Panc1 (cell line): Measurements from ENCODE around the gene CD44. TPM values are rescaled to one million over a fixed set of nuclear protein-coding genes. Genes with fewer than 3 reads are reported as not detected.

ENCODE experiments used
- ATAC-seq: fragments of 200-7000 bp; cut with Tn5 transposase; 2 replicates; pipeline ENCODE4 v1.9.1; 2020; ENCODE audit warnings: mild to moderate bottlenecking, moderate library complexity
- BruUV-seq: library from RNA; stranded (reverse); fragments of 400-500 nt; replicated peaks from 2 replicates; lab custom pipeline; 2021; lab: Mats Ljungman, UMichigan
- CTCF ChIA-PET: fragments of 300-600 bp; sonication (Branson Sonifier 250); formaldehyde crosslinking; loops from one replicate; lab custom pipeline; 2022; ENCODE audit warnings: antibody characterized with exemption; lab: Charles Lee
- POLR2A ChIA-PET: fragments of 300-600 bp; sonication (Branson Sonifier 250); formaldehyde crosslinking; loops from one replicate; lab custom pipeline; 2022; ENCODE audit warnings: antibody characterized with exemption; lab: Charles Lee
- DNase-seq: peaks from one replicate; pipeline ENCODE4 v3.0.0-alpha.2; 2010; ENCODE audit warnings: low read depth, low spot score
- H3K27ac ChIP-seq: 2 replicates; pipeline ENCODE4 v1.5.1; 2011; ENCODE audit warnings: mild to moderate bottlenecking, low read length, inconsistent platforms
- H3K27me3 ChIP-seq: fragments of 200-500 bp; sonication (Bioruptor generic); 2 replicates; pipeline ENCODE4 v1.6.0; 2014; ENCODE audit warnings: low read length, inconsistent platforms; ENCODE audit not compliant: control insufficient read depth, insufficient read depth
- H3K36me3 ChIP-seq: fragments of 200-500 bp; sonication (Bioruptor generic); 2 replicates; pipeline ENCODE4 v1.5.1; 2014; ENCODE audit warnings: inconsistent platforms, mild to moderate bottlenecking, low read length, moderate library complexity; ENCODE audit not compliant: control insufficient read depth, insufficient read depth
- H3K4me1 ChIP-seq: 2 replicates; pipeline ENCODE4 v1.5.1; 2011; ENCODE audit warnings: inconsistent platforms, mild to moderate bottlenecking, low read length, moderate library complexity; ENCODE audit not compliant: control insufficient read depth, insufficient read depth
- H3K4me3 ChIP-seq, 2 experiments: 2 replicates each; pipeline ENCODE4 v1.5.1; 2011 to 2012; ENCODE audit warnings: low read depth in 2 of 2, low read length in 2 of 2, mild to moderate bottlenecking in 2 of 2, inconsistent platforms in 1 of 2, moderate library complexity in 1 of 2
- H3K9me3 ChIP-seq: fragments of 200-500 bp; sonication (Bioruptor generic); 2 replicates; pipeline ENCODE4 v1.5.1; 2014; ENCODE audit warnings: low read depth, mild to moderate bottlenecking, inconsistent platforms, low read length, moderate library complexity; ENCODE audit not compliant: control insufficient read depth, insufficient read depth
- POLR2AphosphoS5 ChIP-seq: IDR thresholded peaks from 2 replicates; pipeline ENCODE4 v1.6.1; 2012; ENCODE audit warnings: mild to moderate bottlenecking, low read depth, low read length, moderate library complexity
- SIN3A ChIP-seq: IDR thresholded peaks from 2 replicates; pipeline ENCODE4 v1.6.1; 2012; ENCODE audit warnings: low read depth, mild to moderate bottlenecking, low read length, moderate library complexity, borderline replicate concordance; ENCODE audit not compliant: insufficient read depth
- TCF7L2 ChIP-seq: IDR thresholded peaks from 2 replicates; pipeline ENCODE4 v1.6.1; 2011; ENCODE audit warnings: mild to moderate bottlenecking, low read depth, low read length, inconsistent platforms
- in situ Hi-C: cut with HindIII; loops from 2 replicates; pipeline ENCODE4 v1.10.0; 2016; ENCODE audit warnings: low sequenced_read_pairs, low pct_unique_long_range_greater_than_20kb
- intact Hi-C: fragments of 100-400 bp; cut with micrococcal nuclease; formaldehyde crosslinking; loops from one replicate; pipeline ENCODE4 v1.10.0; 2022; ENCODE audit not compliant: unreplicated experiment
- total RNA-seq: library from RNA; stranded (reverse); gene quantifications from one replicate; pipeline ENCODE4 v1.2.1, GENCODE V29; 2021; ENCODE audit not compliant: unreplicated experiment
- TF ChIP-seq, protein P1 (sequence below), 2 experiments: IDR thresholded peaks; 2 replicates each; pipeline ENCODE4 v1.6.1; 2011 to 2012; ENCODE audit warnings: low read depth in 2 of 2, control low read depth in 1 of 2, low read length in 1 of 2, mild to moderate bottlenecking in 1 of 2, moderate library complexity in 1 of 2; ENCODE audit not compliant: insufficient read depth in 1 of 2
- TF ChIP-seq, protein P2 (sequence below): fragments of 450-650 bp; IDR thresholded peaks from 2 replicates; pipeline ENCODE4 v1.5.1; 2017; ENCODE audit warnings: mild to moderate bottlenecking

CD44 gene
- total RNA-seq, 1 experiment from 2014 or later = 1,819 TPM

DNA sequence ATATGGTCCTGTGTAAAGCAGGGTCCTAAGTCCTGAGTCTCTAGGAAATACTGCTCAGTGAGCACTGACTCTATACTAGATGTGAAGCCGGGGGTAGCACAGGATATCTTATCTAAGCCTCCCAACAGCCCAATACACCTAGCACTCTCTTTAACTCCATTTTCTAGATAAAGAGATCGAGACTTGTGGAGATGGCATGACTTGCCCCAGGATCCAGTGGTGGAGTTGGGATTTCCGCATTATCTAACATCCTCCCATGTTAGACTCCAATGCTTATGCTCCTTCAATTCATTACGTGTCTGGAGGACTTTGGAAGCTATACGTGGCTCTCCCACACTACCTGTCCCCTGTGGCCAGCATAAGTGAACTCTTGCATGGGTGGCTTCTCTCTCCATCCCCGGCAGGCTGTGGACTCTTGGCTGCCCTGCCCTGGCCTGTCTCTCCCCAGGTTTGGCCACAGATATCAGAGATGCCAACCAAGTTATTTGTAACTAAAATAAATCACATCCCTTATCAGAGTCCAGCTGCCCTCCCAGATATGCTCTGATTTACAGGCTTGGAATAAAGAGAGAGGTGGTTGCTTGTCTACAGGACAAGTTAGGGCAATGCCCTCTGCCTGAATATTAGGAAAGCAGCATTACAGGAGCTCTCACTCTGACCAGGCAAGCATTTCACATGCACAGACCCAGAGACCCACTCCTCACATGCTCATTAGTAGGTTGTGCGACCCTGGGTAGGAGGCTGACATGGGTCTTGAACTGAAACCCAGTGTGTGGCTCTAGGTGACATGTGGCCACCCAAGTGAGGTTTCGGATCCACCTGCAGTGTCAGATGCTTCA is 4.5 kb downstream of the CD44 start:
- TF ChIP-seq, protein P1, sequence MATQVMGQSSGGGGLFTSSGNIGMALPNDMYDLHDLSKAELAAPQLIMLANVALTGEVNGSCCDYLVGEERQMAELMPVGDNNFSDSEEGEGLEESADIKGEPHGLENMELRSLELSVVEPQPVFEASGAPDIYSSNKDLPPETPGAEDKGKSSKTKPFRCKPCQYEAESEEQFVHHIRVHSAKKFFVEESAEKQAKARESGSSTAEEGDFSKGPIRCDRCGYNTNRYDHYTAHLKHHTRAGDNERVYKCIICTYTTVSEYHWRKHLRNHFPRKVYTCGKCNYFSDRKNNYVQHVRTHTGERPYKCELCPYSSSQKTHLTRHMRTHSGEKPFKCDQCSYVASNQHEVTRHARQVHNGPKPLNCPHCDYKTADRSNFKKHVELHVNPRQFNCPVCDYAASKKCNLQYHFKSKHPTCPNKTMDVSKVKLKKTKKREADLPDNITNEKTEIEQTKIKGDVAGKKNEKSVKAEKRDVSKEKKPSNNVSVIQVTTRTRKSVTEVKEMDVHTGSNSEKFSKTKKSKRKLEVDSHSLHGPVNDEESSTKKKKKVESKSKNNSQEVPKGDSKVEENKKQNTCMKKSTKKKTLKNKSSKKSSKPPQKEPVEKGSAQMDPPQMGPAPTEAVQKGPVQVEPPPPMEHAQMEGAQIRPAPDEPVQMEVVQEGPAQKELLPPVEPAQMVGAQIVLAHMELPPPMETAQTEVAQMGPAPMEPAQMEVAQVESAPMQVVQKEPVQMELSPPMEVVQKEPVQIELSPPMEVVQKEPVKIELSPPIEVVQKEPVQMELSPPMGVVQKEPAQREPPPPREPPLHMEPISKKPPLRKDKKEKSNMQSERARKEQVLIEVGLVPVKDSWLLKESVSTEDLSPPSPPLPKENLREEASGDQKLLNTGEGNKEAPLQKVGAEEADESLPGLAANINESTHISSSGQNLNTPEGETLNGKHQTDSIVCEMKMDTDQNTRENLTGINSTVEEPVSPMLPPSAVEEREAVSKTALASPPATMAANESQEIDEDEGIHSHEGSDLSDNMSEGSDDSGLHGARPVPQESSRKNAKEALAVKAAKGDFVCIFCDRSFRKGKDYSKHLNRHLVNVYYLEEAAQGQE (IDR thresholded peaks at IDR 0.05; ENCODE audit: insufficient read depth in 1 of 2, low read depth in 2 of 2, low read length in 1 of 2) = no peak
- TF ChIP-seq TCF7L2 (no peak), POLR2AphosphoS5 (no peak; the same call in 1 of the 2 replicates), SIN3A (no peak)
- TF ChIP-seq, protein P2, sequence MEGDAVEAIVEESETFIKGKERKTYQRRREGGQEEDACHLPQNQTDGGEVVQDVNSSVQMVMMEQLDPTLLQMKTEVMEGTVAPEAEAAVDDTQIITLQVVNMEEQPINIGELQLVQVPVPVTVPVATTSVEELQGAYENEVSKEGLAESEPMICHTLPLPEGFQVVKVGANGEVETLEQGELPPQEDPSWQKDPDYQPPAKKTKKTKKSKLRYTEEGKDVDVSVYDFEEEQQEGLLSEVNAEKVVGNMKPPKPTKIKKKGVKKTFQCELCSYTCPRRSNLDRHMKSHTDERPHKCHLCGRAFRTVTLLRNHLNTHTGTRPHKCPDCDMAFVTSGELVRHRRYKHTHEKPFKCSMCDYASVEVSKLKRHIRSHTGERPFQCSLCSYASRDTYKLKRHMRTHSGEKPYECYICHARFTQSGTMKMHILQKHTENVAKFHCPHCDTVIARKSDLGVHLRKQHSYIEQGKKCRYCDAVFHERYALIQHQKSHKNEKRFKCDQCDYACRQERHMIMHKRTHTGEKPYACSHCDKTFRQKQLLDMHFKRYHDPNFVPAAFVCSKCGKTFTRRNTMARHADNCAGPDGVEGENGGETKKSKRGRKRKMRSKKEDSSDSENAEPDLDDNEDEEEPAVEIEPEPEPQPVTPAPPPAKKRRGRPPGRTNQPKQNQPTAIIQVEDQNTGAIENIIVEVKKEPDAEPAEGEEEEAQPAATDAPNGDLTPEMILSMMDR = no peak; the same call in 1 of the 2 replicates
- ChIA-PET POLR2A (interaction anchor here (0.6 kb wide), 2 partner anchors 19 to 155 kb away, joined by 3 read pairs; no protein-coding TSS in a partner anchor), CTCF (interaction anchor here (0.6 kb wide), 1 partner anchor 244 kb away, joined by 3 read pairs; no protein-coding TSS in a partner anchor)
- Histone ChIP-seq H3K4me1 (peaks cover 61% of the 10 kb centered on the region), H3K9me3 (no peaks in the 10 kb centered on the region), H3K27ac (peak overlapping the region; percentile 97), H3K27me3 (no peaks in the 10 kb centered on the region), H3K4me3 (peak overlapping the region; percentile 95 to 98), H3K36me3 (peaks cover 24% of the 10 kb centered on the region)
- intact Hi-C loops = loop anchor here (5.0 kb wide), 5 partner anchors 61 to 216 kb away; no protein-coding TSS in a partner anchor
- no TSS peak for BruUV-seq
- ATAC-seq = no peak
- no peak for DNase-seq
- in situ Hi-C loops = no loop called here

DNA sequence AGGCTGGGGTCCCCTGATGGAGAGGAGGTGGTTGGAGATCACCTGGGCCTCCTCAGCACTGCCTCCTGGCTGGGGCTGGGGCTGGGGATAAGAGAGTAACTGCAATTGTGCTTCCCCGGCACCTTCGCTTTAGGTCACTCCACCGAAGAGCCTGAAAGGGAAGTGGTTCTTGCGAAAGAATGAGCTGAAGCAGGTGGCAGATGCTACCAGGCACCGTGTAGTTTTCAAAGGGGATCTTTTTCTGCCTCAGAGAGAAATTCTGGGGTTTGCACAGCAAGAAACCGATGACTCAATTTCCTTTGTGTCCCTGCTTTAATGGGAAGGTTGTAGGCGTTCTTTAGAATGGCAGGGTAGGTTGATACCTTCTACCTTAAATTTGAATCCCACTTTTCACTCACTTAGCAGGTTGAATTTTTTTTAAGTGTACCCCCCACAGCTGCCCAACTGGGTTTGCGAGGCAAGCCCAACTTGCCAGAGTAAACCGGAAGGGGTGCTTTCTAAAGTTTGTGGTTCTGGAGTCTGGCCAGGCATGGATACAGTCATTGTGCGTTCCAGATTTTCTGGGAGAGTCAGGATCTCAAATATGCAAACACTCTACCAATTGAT is 5.3 kb downstream of the CD44 start:
- intact Hi-C loops = loop anchor here (5.0 kb wide), 5 partner anchors 62 to 217 kb away; no protein-coding TSS in a partner anchor
- peaks cover 24% of the 10 kb centered on the region for H3K36me3 ChIP-seq
- peak overlapping the region; percentile 95 to 98 for H3K4me3 ChIP-seq
- ChIA-PET POLR2A (interaction anchor here (0.6 kb wide), 3 partner anchors 19 to 156 kb away, joined by 3 to 12 read pairs (median 3); no protein-coding TSS in a partner anchor), CTCF (no interaction called here)
- TF ChIP-seq, protein P2 = 0 out of 2 replicates have a peak, but pooled peaks have one; percentile 5
- peak; percentile 57 for TF ChIP-seq POLR2AphosphoS5
- TF ChIP-seq, protein P1 (IDR thresholded peaks at IDR 0.05; ENCODE audit: insufficient read depth in 1 of 2, low read depth in 2 of 2, low read length in 1 of 2) = no peak
- H3K4me1 ChIP-seq = peaks cover 68% of the 10 kb centered on the region
- in situ Hi-C loops = no loop called here
- DNase-seq = no peak
- peak overlapping the region; percentile 97 for H3K27ac ChIP-seq
- no peak for ATAC-seq
- no TSS peak for BruUV-seq
- no peaks in the 10 kb centered on the region for H3K27me3 ChIP-seq
- H3K9me3 ChIP-seq = no peaks in the 10 kb centered on the region
